Upper lobe of left lung (tissue), 6 donors: ENCODE data around the gene TPBGL. TPM values are rescaled to one million over a fixed set of nuclear protein-coding genes. Genes with fewer than 3 reads are reported as not detected.

Source experiments
- ATAC-seq, 2 donors: fragments of 200-7000 bp; cut with Tn5 transposase; one replicate each; pipeline ENCODE4 v1.9.1; 2022; ENCODE audit warnings: mild to moderate bottlenecking in 2 of 2, moderate library complexity in 2 of 2; ENCODE audit not compliant: low FRiP score in 2 of 2
- DNase-seq, 2 donors: peaks; one replicate each; pipeline ENCODE4 v3.0.0-alpha.2; 2019 to 2020
- H3K27ac ChIP-seq, 4 donors: fragments of 200-600 bp; sonication (generic); one replicate each; pipeline ENCODE4 v1.5.1; 2016 to 2019
- H3K27me3 ChIP-seq, 4 donors: fragments of 200-600 bp; sonication (generic); one replicate each; pipeline ENCODE4 v1.5.1; 2017 to 2019
- H3K36me3 ChIP-seq, 4 donors: fragments of 200-600 bp; sonication (generic); one replicate each; pipeline ENCODE4 v1.5.1; 2016 to 2019
- H3K4me1 ChIP-seq, 4 donors: fragments of 200-600 bp; sonication (generic); one replicate each; pipeline ENCODE4 v1.5.1; 2018 to 2019
- H3K4me3 ChIP-seq, 4 donors: fragments of 200-600 bp; sonication (generic); one replicate each; pipeline ENCODE4 v1.5.1; 2017 to 2019; ENCODE audit warnings: mild to moderate bottlenecking in 2 of 4, moderate library complexity in 1 of 4
- H3K9me3 ChIP-seq, 4 donors: fragments of 200-600 bp; sonication (generic); one replicate each; pipeline ENCODE4 v1.5.1; 2018 to 2019
- CTCF ChIP-seq, 6 experiments: fragments of 450-650 bp in 4 of 6; fragments of 200-600 bp in 2 of 6; sonication (generic) in 2 of 6; IDR thresholded peaks; one replicate each; pipeline ENCODE4 v1.5.1; 2016 to 2019; ENCODE audit warnings: antibody characterized with exemption in 6 of 6
- EP300 ChIP-seq, 4 donors: sonication (generic); formaldehyde crosslinking; IDR thresholded peaks; one replicate each; pipeline ENCODE4 v1.5.1; 2017; ENCODE audit warnings: antibody characterized with exemption in 4 of 4, control low read depth in 2 of 4
- POLR2A ChIP-seq, 4 donors: fragments of 450-650 bp; IDR thresholded peaks; one replicate each; pipeline ENCODE4 v1.5.1; 2016 to 2017; ENCODE audit warnings: antibody characterized with exemption in 4 of 4, mild to moderate bottlenecking in 2 of 4
- POLR2AphosphoS5 ChIP-seq, 2 donors: sonication (generic); formaldehyde crosslinking; IDR thresholded peaks; one replicate each; pipeline ENCODE4 v1.5.1; 2017; ENCODE audit warnings: antibody characterized with exemption in 2 of 2
- WGBS, 2 donors: methylation state at CpG; one replicate each; pipeline ENCODE4 v1.1.5; 2017 to 2018; 5-methylcytosine and 5-hydroxymethylcytosine counted together
- total RNA-seq, 6 donors: library from RNA; depleted of rRNA in 4 of 6; stranded (reverse); fragments of >200 nt in 4 of 6; gene quantifications; one replicate each; pipeline versions ENCODE4 v1.1.0 to v1.2.1, GENCODE V29; 2016 to 2021
- donor health status: DM: no; HTN: no; CAD: no; lungs with moderate emphysema.
- donor health status: DM: no; HTN: yes; CAD: no; lungs with severe emphysema.

Gene TPBGL
- total RNA-seq, 6 donors from 2014 or later: 0.22 to 0.94 (median 0.70) TPM; not detected in 2

DNA sequence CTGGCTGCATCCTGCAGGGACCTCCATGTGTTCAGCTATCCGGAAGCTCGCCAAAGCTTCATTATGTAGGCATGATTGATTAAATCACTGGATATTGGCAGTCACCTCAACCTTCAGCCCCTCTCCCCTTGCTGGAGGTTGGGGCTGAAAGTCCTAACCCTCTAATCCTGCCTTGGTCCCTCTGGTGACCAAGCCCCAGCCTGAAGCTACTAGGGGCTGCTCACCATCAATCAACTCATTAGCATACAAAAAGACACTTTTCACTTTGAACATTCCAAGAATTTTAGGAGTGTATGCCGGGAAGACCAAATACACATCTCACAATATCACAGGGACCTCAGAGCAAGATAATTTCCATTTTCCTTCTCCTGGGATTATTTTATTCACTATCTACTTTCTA lies 38.8 kb upstream of the TPBGL start:
- H3K27me3 ChIP-seq: no peaks in the 10 kb centered on the region
- H3K9me3 ChIP-seq: no peaks in the 10 kb centered on the region
- ATAC-seq (no peak), DNase-seq (no peak)
- H3K27ac ChIP-seq: no peak overlapping the region
- no peak for TF ChIP-seq POLR2A (IDR thresholded peaks at IDR 0.05)
- no peak for TF ChIP-seq POLR2AphosphoS5 (IDR thresholded peaks at IDR 0.05)
- TF ChIP-seq EP300 (IDR thresholded peaks at IDR 0.05): no peak
- no peak for TF ChIP-seq CTCF (IDR thresholded peaks at IDR 0.05)
- H3K36me3 ChIP-seq: peaks cover 0 to 11% (median 2%) of the 10 kb centered on the region in 4 donors
- WGBS, 2 donors: 66 to 81% methylated on average over 3 of the region's 3 CpGs
- no peak overlapping the region for H3K4me3 ChIP-seq
- H3K4me1 ChIP-seq: peaks cover 0 to 12% (median 3%) of the 10 kb centered on the region in 4 donors

DNA sequence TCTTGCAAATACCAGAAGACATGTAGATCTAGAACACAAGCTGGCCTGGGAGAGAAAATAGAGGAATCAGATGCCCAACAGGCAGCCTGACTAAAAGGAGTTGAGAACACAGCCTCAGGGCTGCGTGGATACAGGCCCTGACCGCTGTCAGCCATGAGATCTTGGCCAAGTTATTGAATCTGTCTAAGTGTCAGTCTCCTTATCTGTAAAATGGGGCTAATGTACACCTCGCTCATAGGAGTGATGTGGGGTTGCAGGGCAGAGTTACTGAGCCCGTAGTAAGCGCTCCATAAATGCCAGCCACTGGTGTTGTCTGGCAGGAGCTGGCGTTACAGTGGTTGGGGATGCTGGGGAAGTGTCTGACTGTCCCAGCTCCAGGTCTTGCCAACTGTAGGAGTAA lies 38.4 kb upstream of the TPBGL start:
- DNase-seq (no peak), ATAC-seq (no peak)
- Histone ChIP-seq H3K4me1 (peaks cover 0 to 10% (median 3%) of the 10 kb centered on the region in 4 donors), H3K4me3 (no peak overlapping the region), H3K9me3 (no peaks in the 10 kb centered on the region), H3K36me3 (peaks cover 0 to 11% (median 2%) of the 10 kb centered on the region in 4 donors), H3K27me3 (no peaks in the 10 kb centered on the region), H3K27ac (no peak overlapping the region)
- 85 to 90% methylated on average over 6 of the region's 6 CpGs for WGBS, 2 donors
- TF ChIP-seq CTCF (IDR thresholded peaks at IDR 0.05): no peak

DNA sequence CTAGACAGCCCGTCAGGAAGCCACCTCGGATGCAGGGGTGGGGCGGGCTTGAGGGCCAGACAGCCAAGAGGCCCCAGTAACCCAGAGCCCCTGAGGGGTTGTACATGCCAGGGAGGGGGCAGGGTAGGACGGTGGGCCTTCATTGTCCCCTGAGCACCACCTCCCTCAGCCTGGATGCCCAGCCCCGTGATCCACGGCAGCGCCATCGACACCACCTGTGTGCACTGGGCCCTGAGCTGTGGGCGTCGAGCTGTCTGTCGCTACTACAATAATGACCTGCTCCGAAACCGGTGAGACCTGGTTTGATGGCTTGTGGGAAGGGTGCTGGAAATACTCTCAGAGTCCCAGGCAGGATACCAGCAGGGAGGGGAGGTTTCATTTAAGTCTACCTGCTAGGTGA lies 37.4 kb upstream of the TPBGL start:
- DNase-seq (no peak), ATAC-seq (peak in 1 of 2 donors; percentile 5)
- no peaks in the 10 kb centered on the region for H3K9me3 ChIP-seq
- WGBS, 2 donors: 82% methylated on average over 13 of the region's 13 CpGs; no CpG with 5 or more reads in 1 of the 2 donors
- no peaks in the 10 kb centered on the region for H3K27me3 ChIP-seq
- H3K27ac ChIP-seq: peak overlapping the region in 1 of 4 donors; percentile 30
- H3K4me3 ChIP-seq: no peak overlapping the region
- TF ChIP-seq CTCF (IDR thresholded peaks at IDR 0.05) (no peak), POLR2AphosphoS5 (IDR thresholded peaks at IDR 0.05) (no peak), POLR2A (IDR thresholded peaks at IDR 0.05) (no peak), EP300 (IDR thresholded peaks at IDR 0.05) (no peak)
- peaks cover 0 to 11% (median 3%) of the 10 kb centered on the region in 4 donors for H3K4me1 ChIP-seq
- H3K36me3 ChIP-seq: peaks cover 0 to 11% (median 2%) of the 10 kb centered on the region in 4 donors

DNA sequence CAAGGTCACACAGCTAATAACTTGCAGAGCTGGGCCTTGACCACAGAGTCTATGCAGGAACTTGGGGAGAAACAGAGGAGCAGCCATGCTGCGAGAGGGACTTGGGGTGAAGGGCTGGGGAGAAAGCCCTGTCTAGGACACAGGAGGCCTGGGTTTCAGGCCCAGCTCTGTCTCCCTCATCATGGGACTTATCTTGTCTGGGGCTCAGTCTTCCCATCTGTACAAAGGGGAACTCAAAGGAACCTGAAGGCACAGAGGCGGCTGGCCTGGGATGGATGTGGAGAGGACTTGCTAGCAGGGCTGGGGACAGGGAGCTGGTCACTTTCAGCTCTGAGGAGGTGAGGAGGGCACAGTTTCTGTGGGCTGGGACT lies 36.9 kb upstream of the TPBGL start:
- TF ChIP-seq POLR2A (IDR thresholded peaks at IDR 0.05) (no peak), CTCF (IDR thresholded peaks at IDR 0.05) (no peak), EP300 (IDR thresholded peaks at IDR 0.05) (no peak), POLR2AphosphoS5 (IDR thresholded peaks at IDR 0.05) (no peak)
- no peak for DNase-seq

GRCh38 chr11:75204012-75204674 lies 36.4 kb upstream of the TPBGL start:
- TF ChIP-seq CTCF (IDR thresholded peaks at IDR 0.05) (no peak), POLR2A (IDR thresholded peaks at IDR 0.05) (no peak), POLR2AphosphoS5 (IDR thresholded peaks at IDR 0.05) (no peak), EP300 (IDR thresholded peaks at IDR 0.05) (no peak)
- Histone ChIP-seq H3K27me3 (no peaks in the 10 kb centered on the region), H3K36me3 (peaks cover 0 to 3% (median 1%) of the 10 kb centered on the region in 4 donors), H3K27ac (peak overlapping the region in 2 of 4 donors; percentile 3 to 59), H3K9me3 (no peaks in the 10 kb centered on the region), H3K4me1 (peaks cover 0 to 18% (median 8%) of the 10 kb centered on the region in 4 donors), H3K4me3 (no peak overlapping the region)
- ATAC-seq: no peak
- no peak for DNase-seq
- 83 to 84% methylated on average over 10 of the region's 10 CpGs for WGBS, 2 donors

More for the DNA sequence above, 36.9 kb upstream of the TPBGL start:
- no peak overlapping the region for H3K4me3 ChIP-seq
- H3K36me3 ChIP-seq: peaks cover 0 to 7% (median 2%) of the 10 kb centered on the region in 4 donors
- WGBS, 2 donors: 100% methylated on average over 2 of the region's 2 CpGs
- H3K9me3 ChIP-seq: no peaks in the 10 kb centered on the region
- no peak for ATAC-seq
- H3K4me1 ChIP-seq: peaks cover 0 to 15% (median 6%) of the 10 kb centered on the region in 4 donors
- no peak overlapping the region for H3K27ac ChIP-seq
- no peaks in the 10 kb centered on the region for H3K27me3 ChIP-seq
